GM18907 (cell line): ENCODE data around the gene SLAMF7.

Experiments
- ATAC-seq: cut with Tn5 transposase; IDR thresholded peaks from one replicate; pipeline ENCODE4 v1.9.1; 2021; ENCODE audit warnings: mild to moderate bottlenecking, moderate library complexity; ENCODE audit not compliant: unreplicated experiment

The SLAMF7 gene

GRCh38 chr1:160799641-160800040 lies 60.6 kb downstream of the SLAMF7 start:
- ATAC-seq, result no peak

GRCh38 chr1:160800142-160800541 lies 61.1 kb downstream of the SLAMF7 start:
- ATAC-seq, result no peak

DNA sequence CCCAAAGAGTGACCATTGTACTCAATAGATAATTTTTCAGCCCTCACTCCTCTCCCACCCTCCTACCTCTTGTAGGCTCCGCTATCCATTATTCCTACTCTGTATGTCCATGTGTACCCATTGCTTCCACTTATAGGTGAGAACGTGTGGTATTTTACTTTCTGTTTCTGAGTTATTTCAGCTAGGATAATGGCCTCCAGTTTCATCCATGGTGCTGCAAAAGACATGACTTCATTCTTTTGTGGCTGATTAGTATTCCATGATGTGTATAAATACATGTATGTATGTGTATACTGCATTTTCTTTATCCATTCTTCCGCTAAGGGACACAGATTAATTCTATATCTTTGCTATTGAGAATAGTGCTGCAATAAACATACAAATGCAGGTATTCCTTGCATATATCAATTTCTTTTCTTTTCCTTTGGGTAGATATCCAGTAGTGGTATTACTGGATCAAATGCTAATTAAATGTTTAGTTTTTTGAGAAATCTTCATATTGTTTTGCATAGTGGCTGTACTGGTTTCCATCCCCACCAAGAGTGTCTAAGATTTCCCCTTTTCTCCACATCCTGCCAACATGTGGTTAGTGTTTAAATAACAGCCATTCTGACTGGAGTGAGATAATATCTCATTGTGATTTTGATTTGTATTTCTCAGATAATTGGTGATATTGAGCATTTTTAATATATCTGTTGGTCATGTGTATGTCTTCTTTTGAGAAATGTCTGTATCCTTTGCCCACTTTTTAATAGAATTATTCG lies 61.8 kb downstream of the SLAMF7 start:
- no peak for ATAC-seq

DNA sequence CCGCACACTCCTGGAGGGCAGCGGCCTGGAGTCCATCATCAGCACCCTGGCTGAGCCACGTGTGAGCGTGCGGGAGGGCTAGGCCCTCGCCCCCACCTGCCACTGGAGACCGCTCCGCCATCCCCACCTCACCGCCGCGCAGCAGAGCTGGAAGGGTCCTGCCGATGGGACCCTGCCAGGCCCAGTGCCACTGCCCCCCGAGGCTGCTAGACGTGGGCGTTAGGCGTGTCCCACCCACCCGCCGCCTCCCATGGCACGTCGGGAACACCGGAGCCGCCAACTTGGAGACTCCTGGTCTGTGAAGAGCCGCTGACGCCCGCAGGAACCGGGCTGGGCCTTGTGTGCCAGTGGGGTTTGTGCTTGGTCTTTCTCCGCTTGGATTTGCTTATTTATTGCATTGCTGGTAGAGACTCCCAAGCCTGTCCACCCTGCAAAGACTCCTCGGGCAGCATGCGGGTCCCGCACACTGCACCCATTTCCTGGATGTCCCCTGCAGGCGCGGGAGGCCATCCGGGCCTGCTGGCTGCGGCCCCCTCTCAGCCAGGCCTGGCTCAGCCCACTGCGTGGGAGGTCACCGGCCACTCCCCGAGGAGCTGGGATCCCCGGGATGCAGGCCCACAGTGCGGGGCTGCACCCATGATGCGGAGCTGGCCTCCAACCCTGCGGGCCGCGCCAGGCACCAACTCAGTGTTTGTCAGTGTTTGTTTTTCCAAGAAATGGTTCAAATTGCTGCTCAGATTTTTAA lies 63.0 kb downstream of the SLAMF7 start:
- ATAC-seq, result no peak
